Activated effector memory CD4-positive, alpha-beta T cell treated with anti-CD3 and anti-CD28 coated beads, Interleukin-2, amount 50 U/mL, for 16 hours (primary cell): ENCODE data around the gene HPS3.
"Not testable (repeated sequence)": the region's sequence is repeated elsewhere in the genome, so short reads cannot be mapped to it uniquely, and the experiment has no call there.

Experiments
- DNase-seq: peaks from one replicate; pipeline ENCODE4 v3.0.0-alpha.2; 2020

The HPS3 gene

GRCh38 chr3:149129326-149130205, at the start of gene HPS3:
TSS of gene HPS3 (plus strand) at chr3:149129638. CDS start at chr3:149129724, 86 bp downstream.
- peak; percentile 93 for DNase-seq

- DNase-seq = no peak
Observed at GRCh38 chr3:149080011-149080698, 49.3 kb upstream of the HPS3 start.

GRCh38 chr3:149080699-149081091, 48.7 kb upstream of the HPS3 start:
- no peak for DNase-seq

- no peak for DNase-seq
Observed at GRCh38 chr3:149081772-149082171, 47.7 kb upstream of the HPS3 start.

GRCh38 chr3:149085828-149086231, 43.6 kb upstream of the HPS3 start:
- no peak for DNase-seq

GRCh38 chr3:149086232-149086988, 43.0 kb upstream of the HPS3 start, which contains the start of gene HLTF:
TSS of gene HLTF (minus strand) at chr3:149086533. CDS start at chr3:149086336, 197 bp downstream.
- DNase-seq = peak; percentile 95

GRCh38 chr3:149087208-149087607, 42.2 kb upstream of the HPS3 start:
- no peak for DNase-seq

- no peak for DNase-seq
Observed at GRCh38 chr3:149089395-149089794, 40.0 kb upstream of the HPS3 start.

GRCh38 chr3:149090461-149090860, 39.0 kb upstream of the HPS3 start:
- DNase-seq = no peak

GRCh38 chr3:149090907-149091306, 38.5 kb upstream of the HPS3 start:
- no peak for DNase-seq

- DNase-seq = no peak
Observed at GRCh38 chr3:149091983-149092382, 37.5 kb upstream of the HPS3 start.

- no peak for DNase-seq
Observed at GRCh38 chr3:149095487-149095886, 34.0 kb upstream of the HPS3 start.

GRCh38 chr3:149097987-149098386, 31.5 kb upstream of the HPS3 start:
- not testable (repeated sequence) for DNase-seq

GRCh38 chr3:149101154-149101553, 28.3 kb upstream of the HPS3 start:
- no peak for DNase-seq

- DNase-seq = no peak
Observed at GRCh38 chr3:149101641-149102040, 27.8 kb upstream of the HPS3 start.

GRCh38 chr3:149104484-149104883, 25.0 kb upstream of the HPS3 start:
- DNase-seq = no peak

- no peak for DNase-seq
Observed at GRCh38 chr3:149114458-149114857, 15.0 kb upstream of the HPS3 start.

- DNase-seq = no peak
Observed at GRCh38 chr3:149115114-149115513, 14.3 kb upstream of the HPS3 start.

GRCh38 chr3:149118724-149119123, 10.7 kb upstream of the HPS3 start:
- DNase-seq = no peak

- DNase-seq = no peak
Observed at GRCh38 chr3:149119466-149119865, 10.0 kb upstream of the HPS3 start.

- no peak for DNase-seq
Observed at GRCh38 chr3:149120051-149120972, 9.1 kb upstream of the HPS3 start.
